Tibial nerve (tissue), 4 donors: Measurements from ENCODE around the gene GRM6. TPM values are rescaled to one million over a fixed set of nuclear protein-coding genes. Genes with fewer than 3 reads are reported as not detected.

Source experiments
- DNase-seq, 2 donors: peaks; one replicate each; pipeline ENCODE4 v3.0.0-alpha.2; 2019; ENCODE audit warnings: low spot score in 2 of 2
- H3K27ac ChIP-seq, 4 donors: fragments of 200-600 bp; sonication (generic) in 3 of 4; one replicate each; pipeline ENCODE4 v1.5.1; 2017 to 2019; ENCODE audit warnings: mild to moderate bottlenecking in 1 of 4
- H3K27me3 ChIP-seq, 2 donors: fragments of 200-600 bp; sonication (generic) in 1 of 2; one replicate each; pipeline versions ENCODE4 v1.5.1 to v1.6.0; 2017 to 2019
- H3K36me3 ChIP-seq, 3 donors: fragments of 200-600 bp; sonication (generic); one replicate each; pipeline ENCODE4 v1.5.1; 2018 to 2019
- H3K4me1 ChIP-seq, 4 donors: fragments of 200-600 bp; sonication (generic) in 3 of 4; one replicate each; pipeline ENCODE4 v1.5.1; 2017 to 2019
- H3K4me3 ChIP-seq, 4 donors: fragments of 200-600 bp; sonication (generic) in 3 of 4; one replicate each; pipeline ENCODE4 v1.5.1; 2017 to 2019; ENCODE audit warnings: mild to moderate bottlenecking in 1 of 4, moderate library complexity in 1 of 4
- H3K9me3 ChIP-seq, 4 donors: fragments of 200-600 bp; sonication (generic) in 3 of 4; one replicate each; pipeline ENCODE4 v1.5.1; 2017 to 2019
- CTCF ChIP-seq, 5 experiments: fragments of 200-600 bp in 3 of 5; fragments of 450-650 bp in 2 of 5; sonication (generic) in 3 of 5; IDR thresholded peaks; one replicate each; pipeline ENCODE4 v1.5.1; 2016 to 2019; ENCODE audit warnings: antibody characterized with exemption in 5 of 5, mild to moderate bottlenecking in 3 of 5, moderate library complexity in 2 of 5
- EP300 ChIP-seq, 2 donors: sonication (generic); formaldehyde crosslinking; IDR thresholded peaks; one replicate each; pipeline ENCODE4 v1.6.1; 2017; ENCODE audit warnings: antibody characterized with exemption in 2 of 2, mild to moderate bottlenecking in 1 of 2
- POLR2A ChIP-seq, 2 donors: fragments of 450-650 bp; IDR thresholded peaks; one replicate each; pipeline ENCODE4 v1.6.1; 2017; ENCODE audit warnings: antibody characterized with exemption in 2 of 2, mild to moderate bottlenecking in 2 of 2, moderate library complexity in 2 of 2
- WGBS, 2 donors: methylation state at CpG; one replicate each; pipeline ENCODE4 v1.1.5; 2018; 5-methylcytosine and 5-hydroxymethylcytosine counted together
- total RNA-seq, 4 donors: library from RNA; depleted of rRNA; stranded (reverse); fragments of >200 nt; gene quantifications; one replicate each; pipeline ENCODE4 v1.1.0, GENCODE V29; 2016

The GRM6 gene
- total RNA-seq, 4 donors from 2014 or later, result not detected

DNA sequence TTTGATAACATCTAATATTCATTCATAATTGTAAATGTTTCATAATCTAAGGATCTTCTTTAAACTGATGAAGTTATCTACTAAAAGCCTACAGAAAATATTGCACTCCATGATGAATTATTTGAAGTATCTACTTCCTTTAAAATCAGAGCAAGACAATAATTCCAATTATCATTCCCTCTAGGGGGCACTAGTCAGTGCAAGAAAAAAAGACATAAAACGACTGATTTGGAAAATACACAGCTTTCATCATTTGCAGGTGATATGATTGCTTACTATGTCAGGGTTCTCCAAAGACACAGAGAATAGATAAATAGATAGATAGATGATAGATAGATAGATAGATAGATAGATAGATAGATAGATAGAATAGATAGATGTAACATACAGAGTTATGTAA is 13.5 kb upstream of the GRM6 start:
- H3K4me1 ChIP-seq, result no peaks in the 10 kb centered on the region
- DNase-seq, result no peak
- no peak overlapping the region for H3K27ac ChIP-seq
- no peak overlapping the region for H3K4me3 ChIP-seq
- WGBS, 2 donors, result 20 to 27% methylated on average over 1 of the region's 1 CpG
- H3K9me3 ChIP-seq, result peaks cover 0 to 59% (median 1%) of the 10 kb centered on the region in 4 donors
- TF ChIP-seq CTCF (IDR thresholded peaks at IDR 0.05) (no peak), POLR2A (IDR thresholded peaks at IDR 0.05) (no peak), EP300 (IDR thresholded peaks at IDR 0.05) (no peak)
- no peaks in the 10 kb centered on the region for H3K27me3 ChIP-seq
- no peaks in the 10 kb centered on the region for H3K36me3 ChIP-seq

DNA sequence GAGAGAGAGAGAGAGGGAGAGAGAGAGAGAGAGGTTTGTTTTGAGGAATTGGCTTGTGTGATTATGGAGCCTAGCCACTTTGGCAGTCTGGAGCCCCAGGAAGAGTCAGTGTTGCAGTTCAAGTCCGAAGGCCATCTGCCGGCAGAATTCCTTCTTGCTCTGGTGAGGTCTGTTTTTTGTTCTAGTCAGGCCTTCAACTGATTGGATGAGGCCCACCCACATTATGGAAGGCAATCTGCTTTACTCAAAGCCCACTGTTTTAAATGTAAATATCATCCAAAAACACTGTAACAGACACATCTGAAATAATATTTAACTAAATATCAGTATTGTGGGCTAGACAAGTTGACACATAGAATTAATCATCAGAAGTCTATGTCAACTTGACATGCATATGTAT is 11.4 kb upstream of the GRM6 start:
- no peaks in the 10 kb centered on the region for H3K36me3 ChIP-seq
- H3K4me1 ChIP-seq, result no peaks in the 10 kb centered on the region
- peaks cover 0 to 45% (median 0%) of the 10 kb centered on the region in 4 donors for H3K9me3 ChIP-seq
- no peak for TF ChIP-seq CTCF (IDR thresholded peaks at IDR 0.05)
- no peak for TF ChIP-seq EP300 (IDR thresholded peaks at IDR 0.05)
- TF ChIP-seq POLR2A (IDR thresholded peaks at IDR 0.05), result no peak
- WGBS, 2 donors, result 82 to 91% methylated on average over 2 of the region's 2 CpGs
- no peaks in the 10 kb centered on the region for H3K27me3 ChIP-seq
- no peak overlapping the region for H3K4me3 ChIP-seq
- DNase-seq, result no peak
- H3K27ac ChIP-seq, result no peak overlapping the region

DNA sequence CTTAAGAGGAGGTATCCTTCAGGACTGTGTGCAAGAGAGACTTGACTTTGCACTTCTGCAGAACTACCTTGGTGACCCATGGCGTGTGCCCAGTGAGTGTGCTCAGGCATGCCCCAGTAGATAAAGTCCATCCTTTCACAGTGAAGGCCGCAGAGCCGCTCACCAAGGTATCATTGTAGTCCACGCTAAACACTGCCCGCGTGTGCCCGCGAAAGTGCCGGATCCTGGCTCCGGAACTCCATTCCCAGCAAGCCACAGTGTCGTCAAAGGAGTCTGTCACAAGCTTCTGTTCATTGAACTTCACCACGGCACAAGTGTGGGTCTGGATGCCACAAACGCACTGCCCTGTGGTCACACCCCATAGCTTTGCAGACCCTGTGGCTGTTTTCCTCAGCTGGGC is 3.3 kb upstream of the GRM6 start:
- Histone ChIP-seq H3K9me3 (peaks cover 0 to 41% (median 0%) of the 10 kb centered on the region in 4 donors), H3K27me3 (peaks cover 0 to 25% of the 10 kb centered on the region in 2 donors), H3K36me3 (no peaks in the 10 kb centered on the region), H3K4me1 (peaks cover 0 to 6% (median 0%) of the 10 kb centered on the region in 4 donors), H3K4me3 (no peak overlapping the region), H3K27ac (no peak overlapping the region)
- no peak for TF ChIP-seq EP300 (IDR thresholded peaks at IDR 0.05)
- 94 to 96% methylated on average over 13 of the region's 13 CpGs for WGBS, 2 donors
- no peak for DNase-seq

DNA sequence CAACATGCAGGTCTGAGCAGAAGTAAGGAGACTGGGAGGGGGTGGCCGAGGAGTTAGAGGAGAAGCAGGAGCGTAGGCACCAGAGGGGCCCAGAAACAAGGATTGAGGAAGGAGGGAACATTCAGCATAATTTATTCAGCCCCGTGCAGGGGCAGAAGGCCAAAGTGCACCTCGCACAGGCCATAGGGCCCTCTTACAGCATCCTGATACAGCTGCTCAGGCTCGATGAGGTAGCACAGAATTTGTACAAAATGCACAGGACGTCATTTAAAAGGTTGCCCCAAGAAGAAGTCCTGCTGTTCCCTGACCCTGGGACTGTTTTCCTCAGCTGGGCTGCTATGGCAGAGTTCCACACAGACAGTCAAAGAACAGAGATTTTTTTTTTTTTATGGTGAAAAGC is 2.1 kb upstream of the GRM6 start:
- Histone ChIP-seq H3K27ac (no peak overlapping the region), H3K27me3 (peaks cover 0 to 25% of the 10 kb centered on the region in 2 donors), H3K4me1 (peaks cover 0 to 6% (median 0%) of the 10 kb centered on the region in 4 donors), H3K4me3 (no peak overlapping the region), H3K36me3 (no peaks in the 10 kb centered on the region), H3K9me3 (peaks cover 0 to 54% (median 0%) of the 10 kb centered on the region in 4 donors)
- WGBS, 2 donors, result 56 to 61% methylated on average over 6 of the region's 6 CpGs
- DNase-seq, result no peak
- no peak for TF ChIP-seq CTCF (IDR thresholded peaks at IDR 0.05)
- TF ChIP-seq EP300 (IDR thresholded peaks at IDR 0.05), result no peak
- no peak for TF ChIP-seq POLR2A (IDR thresholded peaks at IDR 0.05)

DNA sequence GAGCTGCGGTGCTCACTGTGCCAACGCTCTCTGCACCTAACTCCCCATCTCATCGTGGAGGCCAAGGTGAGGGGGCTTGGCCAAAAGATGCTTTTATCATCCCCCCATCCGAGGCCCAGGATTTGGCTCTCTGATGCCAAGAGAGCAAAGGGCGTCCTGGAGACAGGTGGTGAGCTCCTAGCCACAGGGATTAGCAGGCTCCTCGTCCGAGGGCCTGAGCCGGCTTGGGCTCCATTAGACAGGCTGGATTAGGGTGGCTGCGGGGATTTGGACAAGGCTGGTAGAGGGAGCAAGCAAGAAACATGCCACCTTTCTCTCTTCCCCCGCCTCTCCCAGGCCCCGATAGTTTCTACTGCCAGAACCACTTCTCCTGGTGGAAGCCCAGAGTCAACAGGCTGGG is 1.0 kb upstream of the GRM6 start:
- DNase-seq, result no peak
- no peak for TF ChIP-seq POLR2A (IDR thresholded peaks at IDR 0.05)
- TF ChIP-seq EP300 (IDR thresholded peaks at IDR 0.05), result no peak
- TF ChIP-seq CTCF (IDR thresholded peaks at IDR 0.05), result no peak
- Histone ChIP-seq H3K9me3 (peaks cover 0 to 64% (median 0%) of the 10 kb centered on the region in 4 donors), H3K27me3 (peaks cover 0 to 25% of the 10 kb centered on the region in 2 donors), H3K27ac (no peak overlapping the region), H3K36me3 (no peaks in the 10 kb centered on the region), H3K4me3 (no peak overlapping the region), H3K4me1 (peaks cover 0 to 6% (median 0%) of the 10 kb centered on the region in 4 donors)
- WGBS, 2 donors, result 62 to 70% methylated on average over 11 of the region's 11 CpGs

- 13 to 14% methylated on average over 5 to 6 of the region's 6 CpGs for WGBS, 2 donors
- Histone ChIP-seq H3K4me3 (no peak overlapping the region), H3K27ac (no peak overlapping the region), H3K36me3 (peaks cover 0 to 2% (median 0%) of the 10 kb centered on the region in 3 donors), H3K4me1 (peaks cover 0 to 6% (median 0%) of the 10 kb centered on the region in 4 donors), H3K9me3 (peaks cover 0 to 72% (median 0%) of the 10 kb centered on the region in 4 donors), H3K27me3 (peaks cover 0 to 25% of the 10 kb centered on the region in 2 donors)
- TF ChIP-seq POLR2A (IDR thresholded peaks at IDR 0.05) (no peak), EP300 (IDR thresholded peaks at IDR 0.05) (no peak), CTCF (IDR thresholded peaks at IDR 0.05) (no peak)
- DNase-seq, result no peak
Observed at GRCh38 chr5:178995341-178995690, 196 bp upstream of the GRM6 start.
